BLaER1 (cell line): ENCODE data around the gene SLC27A3.
A peak's percentile ranks its signal among the peaks of the same experiment; 100 is the strongest.

ENCODE experiments used
- H3K27ac ChIP-seq: shearing (Covaris generic); formaldehyde crosslinking; 2 replicates; pipeline ENCODE4 v1.8.1; 2022
- H3K27me3 ChIP-seq: shearing (Covaris generic); formaldehyde crosslinking; 2 replicates; pipeline ENCODE4 v1.8.1; 2022
- H3K36me3 ChIP-seq: shearing (Covaris generic); formaldehyde crosslinking; 2 replicates; pipeline ENCODE4 v1.8.1; 2022
- H3K4me1 ChIP-seq: shearing (Covaris generic); formaldehyde crosslinking; 2 replicates; pipeline ENCODE4 v1.8.1; 2022
- H3K4me2 ChIP-seq: shearing (Covaris generic); formaldehyde crosslinking; 2 replicates; pipeline ENCODE4 v1.8.1; 2022
- H3K4me3 ChIP-seq: shearing (Covaris generic); formaldehyde crosslinking; 2 replicates; pipeline ENCODE4 v1.8.1; 2022
- H3K9ac ChIP-seq: shearing (Covaris generic); formaldehyde crosslinking; 2 replicates; pipeline ENCODE4 v1.8.1; 2022
- H3K9me3 ChIP-seq: shearing (Covaris generic); formaldehyde crosslinking; 2 replicates; pipeline ENCODE4 v1.8.1; 2022
- H4K20me1 ChIP-seq: shearing (Covaris generic); formaldehyde crosslinking; 2 replicates; pipeline ENCODE4 v1.8.1; 2022
- Cebpa-rat ChIP-seq: shearing (Covaris generic); IDR thresholded peaks from 2 replicates; pipeline ENCODE4 v1.8.1; 2022

SLC27A3 gene

DNA sequence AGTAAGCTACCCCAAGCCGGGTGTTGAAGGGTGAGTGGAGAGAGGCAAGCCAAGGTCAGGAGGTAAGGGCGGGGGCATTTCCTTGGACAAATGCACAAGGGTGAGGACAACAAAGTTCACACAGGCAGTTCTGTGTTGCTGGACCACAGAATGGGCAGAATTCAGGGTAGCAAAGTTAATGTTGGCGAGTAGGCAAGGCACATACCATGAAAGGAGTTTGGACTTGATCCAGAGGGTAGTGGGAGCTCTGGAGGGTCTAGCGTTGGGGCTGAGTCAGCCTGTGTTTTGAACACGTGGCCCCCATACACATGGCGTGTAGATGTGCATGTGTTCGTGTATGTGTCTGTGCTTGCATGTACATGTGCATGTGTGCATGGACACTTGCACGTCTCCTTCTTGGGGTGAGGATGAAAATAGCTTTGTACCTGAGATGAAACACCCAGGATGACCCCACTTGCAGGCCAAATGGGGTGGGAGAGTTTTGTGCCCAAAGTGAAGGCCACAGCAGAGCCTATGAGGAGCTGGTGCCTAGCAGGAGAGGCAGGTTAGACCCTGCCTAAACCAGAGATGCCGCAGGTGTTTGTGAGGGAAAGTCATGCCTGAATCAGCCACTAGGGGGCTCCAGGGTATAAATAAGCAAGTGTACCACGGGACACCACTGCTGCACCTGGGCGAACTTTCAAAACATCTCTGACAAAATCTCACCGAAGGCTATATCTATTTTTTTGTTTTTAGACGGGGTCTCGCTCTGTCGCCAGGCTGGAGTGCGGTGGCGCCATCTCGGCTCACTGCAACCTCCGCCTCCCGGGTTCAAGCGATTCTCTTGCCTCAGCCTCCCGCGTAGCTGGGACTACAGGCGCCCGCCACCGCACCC lies 21.8 kb downstream of the SLC27A3 start:
- Histone ChIP-seq H3K27ac (no peak overlapping the region), H4K20me1 (no peaks in the 10 kb centered on the region), H3K4me2 (no peak overlapping the region), H3K9ac (no peak overlapping the region), H3K36me3 (peaks cover 17% of the 10 kb centered on the region; the same call in 1 of the 2 replicates), H3K4me1 (peaks cover 70% of the 10 kb centered on the region), H3K27me3 (no peaks in the 10 kb centered on the region), H3K9me3 (no peaks in the 10 kb centered on the region), H3K4me3 (no peak overlapping the region)
- no peak for TF ChIP-seq Cebpa-rat

DNA sequence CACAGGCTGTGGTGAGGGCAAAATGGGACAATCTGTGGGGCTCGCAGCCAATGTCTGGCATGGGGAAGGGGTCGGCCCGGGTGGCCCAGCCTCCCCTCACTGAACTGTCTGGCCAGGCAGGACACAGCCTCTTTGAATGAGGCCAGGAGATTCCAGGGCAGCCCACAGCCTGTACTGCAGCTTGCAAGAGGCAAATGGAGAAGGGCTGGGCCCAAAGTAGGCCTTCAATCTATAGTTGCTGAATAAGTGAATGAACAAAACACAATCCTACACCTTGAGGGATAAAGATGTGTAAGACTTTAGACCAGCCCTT lies 23.2 kb downstream of the SLC27A3 start:
- Histone ChIP-seq H3K4me3 (no peak overlapping the region), H3K4me1 (peaks cover 70% of the 10 kb centered on the region), H4K20me1 (no peaks in the 10 kb centered on the region), H3K36me3 (peaks cover 27% of the 10 kb centered on the region), H3K9me3 (no peaks in the 10 kb centered on the region), H3K27me3 (no peaks in the 10 kb centered on the region), H3K4me2 (no peak overlapping the region), H3K9ac (no peak overlapping the region), H3K27ac (no peak overlapping the region)
- TF ChIP-seq Cebpa-rat, result no peak

DNA sequence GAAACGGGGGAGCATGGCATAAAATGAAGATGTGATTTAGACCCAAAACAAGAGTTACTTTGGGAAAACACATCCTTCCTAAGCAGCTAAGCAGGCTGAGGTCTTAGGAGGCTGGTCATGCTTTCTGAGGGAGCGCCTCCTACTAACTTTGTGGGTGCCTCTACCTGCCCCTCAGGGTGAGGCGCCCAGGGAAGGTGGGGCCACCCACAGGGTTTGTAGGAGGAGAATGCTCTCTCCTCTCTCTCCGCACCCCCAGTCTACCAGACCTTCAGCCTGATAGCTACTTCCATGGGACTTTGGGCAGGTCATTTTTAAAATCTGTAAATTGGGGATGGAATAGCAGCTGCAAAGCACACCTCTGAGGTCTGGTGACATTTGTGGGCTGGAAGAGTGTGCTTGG lies 23.8 kb downstream of the SLC27A3 start:
- Histone ChIP-seq H4K20me1 (no peaks in the 10 kb centered on the region), H3K4me1 (peaks cover 75% of the 10 kb centered on the region), H3K27ac (no peak overlapping the region), H3K4me3 (no peak overlapping the region), H3K27me3 (no peaks in the 10 kb centered on the region), H3K9ac (no peak overlapping the region), H3K4me2 (no peak overlapping the region), H3K9me3 (no peaks in the 10 kb centered on the region), H3K36me3 (peaks cover 27% of the 10 kb centered on the region)
- no peak for TF ChIP-seq Cebpa-rat

DNA sequence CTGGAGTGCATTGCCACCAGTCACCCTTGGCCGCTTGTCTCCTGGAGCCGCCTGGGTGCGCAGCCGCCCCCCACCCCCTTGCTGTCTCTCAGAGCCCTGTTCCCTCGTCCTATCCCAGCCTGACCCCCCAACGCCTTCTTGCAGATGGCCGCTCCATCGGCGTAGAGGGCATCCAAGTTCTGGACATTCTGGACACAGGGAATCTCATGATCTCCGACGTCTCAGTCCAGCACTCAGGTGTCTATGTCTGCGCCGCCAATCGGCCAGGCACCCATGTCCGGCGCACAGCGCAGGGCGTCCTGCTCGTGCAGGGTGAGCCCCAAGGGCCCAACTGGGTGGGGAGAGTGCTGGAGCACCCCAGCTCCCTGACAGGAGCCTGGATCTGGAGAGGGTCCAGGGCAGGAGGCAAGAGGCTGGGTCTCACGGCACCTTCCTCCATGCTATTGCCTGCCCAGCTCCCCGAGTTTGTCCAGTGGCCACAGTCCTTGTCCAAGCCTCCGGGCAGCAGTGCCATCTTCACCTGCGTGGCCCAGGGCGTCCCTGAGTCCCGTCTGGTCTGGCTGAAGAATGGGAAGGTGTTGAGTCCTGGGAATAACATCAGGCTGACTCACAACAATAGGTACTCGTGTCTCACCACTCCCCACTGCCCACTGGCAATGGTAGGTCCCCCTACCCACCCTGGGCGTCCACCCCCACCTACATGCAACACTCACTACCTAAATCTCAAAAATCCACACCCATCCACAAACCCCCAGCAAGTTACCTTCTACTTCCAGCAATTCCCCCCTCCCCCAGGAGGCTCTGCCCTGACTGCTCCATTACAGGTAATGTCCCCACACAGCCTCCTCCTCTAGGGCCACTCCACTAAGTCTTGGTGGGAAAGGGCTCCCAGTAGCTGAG lies 24.6 kb downstream of the SLC27A3 start:
- H3K4me2 ChIP-seq, result no peak overlapping the region
- no peak overlapping the region for H3K9ac ChIP-seq
- no peaks in the 10 kb centered on the region for H3K27me3 ChIP-seq
- H3K36me3 ChIP-seq, result peaks cover 27% of the 10 kb centered on the region
- H3K9me3 ChIP-seq, result no peaks in the 10 kb centered on the region
- no peak for TF ChIP-seq Cebpa-rat
- H3K4me3 ChIP-seq, result no peak overlapping the region
- H3K4me1 ChIP-seq, result peaks cover 74% of the 10 kb centered on the region
- no peak overlapping the region for H3K27ac ChIP-seq
- H4K20me1 ChIP-seq, result no peaks in the 10 kb centered on the region

DNA sequence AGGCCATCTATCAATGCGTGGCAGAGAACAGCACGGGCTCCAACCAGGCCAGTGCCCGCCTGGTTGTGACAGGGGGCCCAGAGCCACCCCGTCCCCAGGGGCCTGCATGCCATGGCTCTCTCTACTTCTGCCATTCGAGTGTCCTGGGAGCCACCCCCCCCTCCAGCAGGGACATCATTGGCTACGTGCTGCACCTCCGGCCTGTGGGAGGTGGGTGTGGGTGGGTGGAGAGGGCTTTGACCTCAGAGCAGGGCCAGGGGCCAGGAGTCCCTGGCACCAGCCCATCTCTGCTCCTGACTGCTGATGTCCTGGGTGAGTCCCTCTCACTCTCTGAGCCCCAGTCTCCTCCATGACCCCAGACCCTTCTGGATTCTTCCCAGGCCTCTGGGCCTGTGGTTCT lies 25.3 kb downstream of the SLC27A3 start:
- no peak for TF ChIP-seq Cebpa-rat
- Histone ChIP-seq H3K27me3 (no peaks in the 10 kb centered on the region), H3K4me1 (peaks cover 74% of the 10 kb centered on the region), H3K9me3 (no peaks in the 10 kb centered on the region), H3K27ac (peak overlapping the region; percentile 81; the same call in 1 of the 2 replicates), H3K4me2 (no peak overlapping the region), H3K9ac (no peak overlapping the region), H3K36me3 (peaks cover 27% of the 10 kb centered on the region), H4K20me1 (peaks cover 6% of the 10 kb centered on the region; the same call in 1 of the 2 replicates), H3K4me3 (no peak overlapping the region)

DNA sequence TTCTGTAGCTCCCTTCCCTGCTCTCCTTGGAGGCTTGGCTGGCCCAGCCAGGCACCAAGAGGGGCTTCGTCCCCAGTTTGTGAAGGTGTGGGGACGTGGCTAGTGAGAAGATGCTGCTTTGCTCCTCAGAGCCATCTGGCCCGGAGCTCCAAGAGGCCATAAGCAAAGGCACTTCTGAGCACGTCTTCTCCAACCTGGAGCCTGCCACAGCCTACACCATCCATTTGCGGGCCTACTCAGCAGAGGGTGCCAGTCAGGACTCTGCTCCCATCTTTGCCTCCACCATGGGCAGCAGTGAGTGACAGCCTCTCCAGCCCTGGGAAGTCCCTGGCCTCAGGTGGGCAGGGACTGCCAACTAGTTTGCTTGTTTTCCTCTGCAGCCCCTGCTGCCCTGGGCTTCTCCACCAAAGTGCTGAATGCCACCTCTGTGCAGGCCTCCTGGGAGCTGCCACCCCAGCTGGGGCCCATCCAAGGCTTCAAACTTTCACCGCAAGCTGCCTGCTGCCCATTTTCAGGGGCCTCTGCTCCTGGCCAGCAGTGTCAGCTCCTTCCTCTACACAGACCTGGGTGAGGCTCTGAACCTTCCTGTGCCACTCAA lies 25.9 kb downstream of the SLC27A3 start:
- Histone ChIP-seq H3K9me3 (no peaks in the 10 kb centered on the region), H3K36me3 (peaks cover 27% of the 10 kb centered on the region), H3K27me3 (no peaks in the 10 kb centered on the region), H3K4me2 (peak overlapping the region; percentile 87), H4K20me1 (peaks cover 10% of the 10 kb centered on the region; the same call in 1 of the 2 replicates), H3K4me3 (no peak overlapping the region), H3K27ac (peak overlapping the region; percentile 81), H3K4me1 (peaks cover 74% of the 10 kb centered on the region), H3K9ac (no peak overlapping the region; the same call in 1 of the 2 replicates)
- no peak for TF ChIP-seq Cebpa-rat

DNA sequence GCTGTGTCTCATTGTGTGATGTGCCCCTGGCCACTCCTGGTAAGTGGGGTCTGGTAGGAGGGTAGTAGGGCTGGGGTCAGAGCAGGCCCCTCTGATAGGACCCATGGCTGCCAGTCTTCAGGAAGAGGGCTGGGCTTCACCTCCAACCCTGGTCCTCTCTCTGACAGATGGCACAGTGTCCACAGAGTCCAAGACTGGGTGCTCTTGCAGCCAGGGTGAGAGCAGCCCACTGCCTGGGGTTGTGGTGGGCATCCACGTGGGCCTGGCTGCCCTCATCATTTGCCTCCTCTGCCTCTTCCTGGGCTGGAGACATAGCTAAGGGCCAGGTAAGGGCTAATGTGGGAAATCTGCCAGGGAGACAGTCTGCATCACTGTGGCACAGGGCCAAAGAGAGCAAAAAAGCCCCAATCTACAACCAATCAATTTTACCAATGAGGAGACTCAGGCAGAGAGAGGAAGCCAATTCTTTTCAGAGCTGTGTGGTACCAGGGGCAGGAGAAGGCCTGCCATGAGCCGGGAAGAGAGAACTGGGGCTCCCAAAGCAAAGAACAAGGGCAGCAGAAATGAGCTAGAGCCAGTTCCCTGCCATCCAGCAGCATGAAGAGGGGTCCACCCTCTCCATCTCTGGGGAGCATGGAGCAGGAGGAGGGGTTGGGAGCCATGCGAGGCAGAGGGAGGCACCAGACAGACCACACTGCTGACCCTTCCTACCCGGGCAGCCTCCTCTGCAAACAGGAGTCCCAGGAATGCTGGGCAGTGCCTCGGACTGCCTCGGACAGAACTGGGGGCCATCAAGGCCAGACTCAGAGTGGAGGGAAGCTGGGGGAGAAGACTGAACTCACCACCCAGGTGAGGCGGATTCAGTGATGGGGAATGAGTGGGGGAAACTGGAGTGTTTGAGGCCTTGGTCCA lies 26.8 kb downstream of the SLC27A3 start:
- Histone ChIP-seq H3K27ac (peak overlapping the region; percentile 81), H3K36me3 (peaks cover 29% of the 10 kb centered on the region), H3K27me3 (no peaks in the 10 kb centered on the region), H3K4me3 (no peak overlapping the region), H3K4me1 (peaks cover 66% of the 10 kb centered on the region), H3K9ac (no peak overlapping the region), H3K9me3 (no peaks in the 10 kb centered on the region), H3K4me2 (peak overlapping the region; percentile 87), H4K20me1 (peaks cover 10% of the 10 kb centered on the region; the same call in 1 of the 2 replicates)
- TF ChIP-seq Cebpa-rat, result no peak

DNA sequence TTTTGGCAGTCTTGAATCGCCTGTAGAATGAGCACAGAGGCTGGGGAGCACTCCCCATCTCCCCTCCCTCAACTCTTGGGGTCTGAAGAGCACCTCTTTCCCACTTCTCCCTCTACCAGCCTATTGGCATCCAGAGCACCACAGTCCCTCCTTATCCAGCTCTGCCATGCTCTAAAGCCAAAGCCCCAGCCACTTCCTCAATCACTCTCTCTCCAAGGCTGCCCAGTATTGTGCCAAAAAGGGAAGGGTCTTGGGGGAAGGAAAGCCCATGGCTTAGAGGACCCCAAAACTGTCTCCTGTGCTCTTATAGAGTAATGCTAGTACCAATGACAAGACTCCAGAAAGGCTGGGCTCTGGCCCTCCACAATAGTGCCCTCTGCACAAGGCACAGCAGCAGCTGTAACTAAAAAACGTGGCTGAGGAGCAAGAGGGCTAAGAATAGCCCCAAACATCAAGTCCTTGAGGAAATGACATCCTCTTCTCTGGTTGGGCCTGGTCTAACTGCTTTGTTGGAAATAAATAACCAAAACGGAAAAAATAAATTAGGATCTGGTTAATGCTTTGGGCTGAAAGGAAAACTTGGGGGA lies 28.4 kb downstream of the SLC27A3 start:
- Histone ChIP-seq H3K4me2 (peak overlapping the region; percentile 87), H4K20me1 (peaks cover 16% of the 10 kb centered on the region; the same call in 1 of the 2 replicates), H3K36me3 (peaks cover 44% of the 10 kb centered on the region), H3K9ac (peak overlapping the region; percentile 39), H3K4me3 (peak overlapping the region; percentile 37; the same call in 1 of the 2 replicates), H3K27ac (peak overlapping the region; percentile 81), H3K4me1 (peaks cover 53% of the 10 kb centered on the region), H3K27me3 (no peaks in the 10 kb centered on the region), H3K9me3 (no peaks in the 10 kb centered on the region)
- TF ChIP-seq Cebpa-rat, result no peak
